Activated T-cell treated with anti-CD3 and anti-CD28 coated beads, Interleukin-2, amount 50 U/mL, for 72 hours (primary cell): Measurements from ENCODE around the gene KCNJ15. TPM values are rescaled to one million over a fixed set of nuclear protein-coding genes. Genes with fewer than 3 reads are reported as not detected.

Experiments used
- ATAC-seq, 2 donors: fragments of 150-1000 bp; cut with Tn5 transposase; replicated peaks in 1 of 2; 2 replicates each; pipeline ENCODE4 v1.10.0; 2021; ENCODE audit warnings: moderate library complexity in 2 of 2, mild to moderate bottlenecking in 1 of 2
- DNase-seq, 2 donors: peaks; one replicate each; pipeline ENCODE4 v3.0.0; 2021 to 2022; ENCODE audit warnings: mixed read lengths in 1 of 2
- H3K27ac Mint-ChIP-seq: one replicate; pipeline ENCODE4 v1.8.0; 2022; ENCODE audit warnings: mild to moderate bottlenecking, moderate library complexity, mixed read lengths
- H3K27me3 Mint-ChIP-seq: one replicate; pipeline ENCODE4 v1.8.0; 2022; ENCODE audit warnings: low read depth, mixed read lengths
- H3K36me3 Mint-ChIP-seq, 2 donors: one replicate each; pipeline ENCODE4 v1.8.0; 2022; ENCODE audit warnings: mixed read lengths in 2 of 2, mild to moderate bottlenecking in 1 of 2; ENCODE audit not compliant: insufficient read depth in 2 of 2
- H3K4me1 Mint-ChIP-seq: one replicate; pipeline ENCODE4 v1.8.0; 2022; ENCODE audit warnings: low read depth, mixed read lengths
- H3K4me3 Mint-ChIP-seq, 2 donors: one replicate each; pipeline ENCODE4 v1.8.0; 2022; ENCODE audit warnings: mild to moderate bottlenecking in 2 of 2, mixed read lengths in 2 of 2, moderate library complexity in 2 of 2
- H3K9me3 Mint-ChIP-seq, 2 donors: one replicate each; pipeline ENCODE4 v1.8.0; 2022; ENCODE audit warnings: mixed read lengths in 2 of 2
- total RNA-seq, 2 donors: library from RNA; stranded (reverse); gene quantifications; one replicate each; pipeline ENCODE4 v1.2.3, GENCODE V29; 2022

Gene KCNJ15
- total RNA-seq, 2 donors from 2014 or later, result 0.07 TPM; not detected in 1

GRCh38 chr21:38351961-38352521, 95.2 kb downstream of the KCNJ15 start:
- H3K4me1 Mint-ChIP-seq, result peaks cover 51% of the 10 kb centered on the region
- no peaks in the 10 kb centered on the region for H3K36me3 Mint-ChIP-seq
- no peak overlapping the region for H3K4me3 Mint-ChIP-seq
- no peak overlapping the region for H3K27ac Mint-ChIP-seq
- DNase-seq (no peak), ATAC-seq (no peak)
- peaks cover 23% of the 10 kb centered on the region for H3K27me3 Mint-ChIP-seq
- no peaks in the 10 kb centered on the region for H3K9me3 Mint-ChIP-seq

- no peak for ATAC-seq
- H3K27ac Mint-ChIP-seq, result no peak overlapping the region
- H3K4me1 Mint-ChIP-seq, result peaks cover 46% of the 10 kb centered on the region
- H3K9me3 Mint-ChIP-seq, result no peaks in the 10 kb centered on the region
- H3K4me3 Mint-ChIP-seq, result no peak overlapping the region
- peaks cover 23% of the 10 kb centered on the region for H3K27me3 Mint-ChIP-seq
- DNase-seq, result peak; percentile 26 to 48
- no peaks in the 10 kb centered on the region for H3K36me3 Mint-ChIP-seq
These were observed 95.9 kb downstream of the KCNJ15 start for GRCh38 chr21:38352536-38353219.

DNA sequence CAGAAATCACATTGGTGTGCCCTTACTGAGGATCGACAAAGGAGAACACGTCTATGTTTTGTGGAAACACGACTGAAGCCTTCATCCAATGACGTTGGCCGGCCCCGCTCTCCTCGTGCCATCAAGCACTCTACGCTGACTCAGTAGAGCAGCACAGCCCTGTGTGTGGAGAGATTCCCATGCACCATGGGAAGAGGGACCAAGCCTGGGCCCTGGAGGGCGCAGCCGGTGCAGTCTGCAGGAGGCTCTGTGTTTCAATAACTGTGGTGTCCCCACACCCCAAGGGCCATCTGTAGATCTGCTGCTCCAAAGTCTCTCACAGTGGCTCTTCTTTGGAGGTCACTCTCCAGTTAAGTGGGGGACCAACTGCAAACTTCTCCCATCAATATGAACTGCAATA, 97.4 kb downstream of the KCNJ15 start:
- H3K4me3 Mint-ChIP-seq, result no peak overlapping the region
- H3K27me3 Mint-ChIP-seq, result peaks cover 23% of the 10 kb centered on the region
- H3K36me3 Mint-ChIP-seq, result no peaks in the 10 kb centered on the region
- ATAC-seq (no peak), DNase-seq (no peak)
- no peak overlapping the region for H3K27ac Mint-ChIP-seq
- H3K9me3 Mint-ChIP-seq, result no peaks in the 10 kb centered on the region
- peaks cover 31% of the 10 kb centered on the region for H3K4me1 Mint-ChIP-seq

DNA sequence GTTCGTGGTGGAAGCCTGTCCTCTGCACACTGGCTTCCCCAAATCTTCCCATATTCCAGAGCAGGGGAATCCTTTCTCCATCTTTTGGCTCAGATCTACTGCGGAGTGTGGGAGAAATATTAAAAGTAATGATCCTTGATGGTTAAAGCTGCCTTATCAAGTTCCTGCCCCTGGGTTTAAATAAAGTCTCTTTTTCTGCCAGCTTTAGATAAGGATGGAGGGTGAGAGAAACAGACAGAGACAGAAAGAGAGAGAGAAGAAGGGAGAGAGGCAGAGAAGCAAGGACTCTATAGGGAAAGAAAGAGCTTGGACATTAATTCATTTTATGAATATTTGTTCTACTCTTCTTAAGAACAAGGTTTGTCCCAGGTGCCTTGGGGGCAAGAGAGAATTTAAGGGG, 98.0 kb downstream of the KCNJ15 start:
- Mint-ChIP-seq H3K27me3 (peaks cover 23% of the 10 kb centered on the region), H3K4me1 (peaks cover 26% of the 10 kb centered on the region), H3K27ac (no peak overlapping the region), H3K36me3 (no peaks in the 10 kb centered on the region), H3K9me3 (no peaks in the 10 kb centered on the region), H3K4me3 (no peak overlapping the region)
- no peak for ATAC-seq
- DNase-seq, result no peak

GRCh38 chr21:38355353-38355752, 98.6 kb downstream of the KCNJ15 start:
- Mint-ChIP-seq H3K36me3 (no peaks in the 10 kb centered on the region), H3K27ac (no peak overlapping the region), H3K4me3 (no peak overlapping the region), H3K4me1 (peaks cover 19% of the 10 kb centered on the region), H3K9me3 (no peaks in the 10 kb centered on the region), H3K27me3 (peaks cover 23% of the 10 kb centered on the region)
- DNase-seq (no peak), ATAC-seq (no peak)

- peaks cover 12% of the 10 kb centered on the region for H3K4me1 Mint-ChIP-seq
- peak; percentile 84 to 85 for ATAC-seq
- H3K27ac Mint-ChIP-seq, result no peak overlapping the region
- no peaks in the 10 kb centered on the region for H3K9me3 Mint-ChIP-seq
- H3K4me3 Mint-ChIP-seq, result no peak overlapping the region
- peak; percentile 76 to 82 for DNase-seq
- no peaks in the 10 kb centered on the region for H3K36me3 Mint-ChIP-seq
- peaks cover 25% of the 10 kb centered on the region for H3K27me3 Mint-ChIP-seq
These were observed 99.4 kb downstream of the KCNJ15 start for GRCh38 chr21:38355992-38356781.

Other genes with a start within 250 kb of the KCNJ15 start
- gene ERG, start 241.5 kb downstream of the KCNJ15 start, total RNA-seq, result under 1 TPM in 1 of 2 donors, not detected in 1; 0.07 TPM